Activated CD4-positive, CD25-positive, alpha-beta regulatory T cell treated with anti-CD3 and anti-CD28 coated beads, Interleukin-2, amount 50 U/mL, for 72 hours (primary cell): ENCODE data around the gene JAK1.

Experiments used
- DNase-seq: peaks from one replicate; pipeline ENCODE4 v3.0.0; 2021

Gene JAK1

DNA sequence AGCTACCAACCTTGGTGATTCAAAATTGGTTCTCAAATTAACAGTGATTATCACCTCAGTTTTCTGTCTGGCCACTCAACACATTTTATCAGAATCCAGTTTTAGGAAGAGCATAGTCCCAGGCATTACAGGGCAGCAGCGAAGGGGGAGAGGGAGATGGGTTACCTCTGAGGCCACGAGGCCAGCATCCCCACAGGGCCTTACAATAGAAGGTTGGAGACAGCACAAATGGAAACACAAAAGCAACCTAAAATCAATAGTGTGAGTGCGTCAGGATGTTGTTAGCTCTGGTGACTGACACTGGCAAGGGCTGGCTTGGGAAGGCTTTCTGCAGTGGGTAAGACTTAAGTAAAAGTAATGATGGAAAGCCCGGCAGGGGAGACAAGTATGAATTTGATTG lies 79.5 kb downstream of the JAK1 start:
- DNase-seq, result no peak

DNA sequence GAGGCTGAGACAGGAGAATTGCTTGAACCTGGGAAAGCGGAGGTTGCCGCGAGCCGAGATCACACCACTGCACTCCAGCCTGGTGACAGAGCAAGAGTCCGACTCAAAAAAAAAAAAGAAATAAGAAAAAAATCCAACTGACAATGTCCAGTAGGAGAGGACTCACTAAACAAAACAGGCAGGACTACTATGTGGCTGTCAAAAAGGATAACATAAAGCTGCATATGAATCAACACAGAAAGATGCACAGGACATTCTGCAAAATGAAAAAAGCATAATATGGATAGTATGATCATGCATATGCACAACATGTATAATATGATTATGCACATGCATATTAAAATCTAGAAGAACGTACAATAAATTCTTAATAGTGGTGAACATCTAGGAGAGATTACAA lies 80.7 kb downstream of the JAK1 start:
- no peak for DNase-seq

DNA sequence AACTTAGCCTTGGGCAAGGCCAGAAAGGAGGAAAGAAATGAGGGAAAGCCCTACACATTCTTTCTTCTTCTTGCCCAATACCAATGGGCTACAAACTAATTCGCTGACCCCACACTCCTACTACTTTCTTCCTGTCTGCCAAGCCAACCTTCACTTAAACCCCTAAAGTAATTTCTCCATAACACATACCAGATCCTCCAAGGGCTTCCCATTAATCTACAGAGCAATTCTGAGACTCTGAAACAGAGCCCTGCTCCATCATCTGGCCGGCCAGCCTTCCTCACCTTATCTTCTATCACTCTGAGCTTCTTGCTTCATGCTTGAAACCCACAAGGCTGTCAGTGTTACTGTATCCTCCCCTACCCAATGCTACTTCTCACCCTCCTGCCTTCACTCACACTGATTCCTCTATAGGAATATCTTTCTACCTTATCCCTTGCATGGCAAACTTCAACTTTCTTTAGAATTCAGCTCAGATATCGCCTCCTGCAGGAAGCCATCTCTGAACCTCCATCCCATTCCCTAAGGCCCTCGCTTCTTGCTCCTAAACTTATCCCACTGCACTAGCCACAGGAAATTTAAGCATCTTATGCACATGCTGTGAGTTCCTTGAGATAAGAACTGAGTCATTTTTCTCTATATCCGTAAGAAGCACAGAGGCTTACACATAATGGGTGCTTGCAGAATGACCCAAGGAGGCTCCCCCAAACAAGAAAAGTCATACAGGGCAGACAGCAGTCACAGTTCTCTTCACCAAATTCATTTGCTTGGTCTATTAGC lies 81.9 kb downstream of the JAK1 start:
- no peak for DNase-seq

DNA sequence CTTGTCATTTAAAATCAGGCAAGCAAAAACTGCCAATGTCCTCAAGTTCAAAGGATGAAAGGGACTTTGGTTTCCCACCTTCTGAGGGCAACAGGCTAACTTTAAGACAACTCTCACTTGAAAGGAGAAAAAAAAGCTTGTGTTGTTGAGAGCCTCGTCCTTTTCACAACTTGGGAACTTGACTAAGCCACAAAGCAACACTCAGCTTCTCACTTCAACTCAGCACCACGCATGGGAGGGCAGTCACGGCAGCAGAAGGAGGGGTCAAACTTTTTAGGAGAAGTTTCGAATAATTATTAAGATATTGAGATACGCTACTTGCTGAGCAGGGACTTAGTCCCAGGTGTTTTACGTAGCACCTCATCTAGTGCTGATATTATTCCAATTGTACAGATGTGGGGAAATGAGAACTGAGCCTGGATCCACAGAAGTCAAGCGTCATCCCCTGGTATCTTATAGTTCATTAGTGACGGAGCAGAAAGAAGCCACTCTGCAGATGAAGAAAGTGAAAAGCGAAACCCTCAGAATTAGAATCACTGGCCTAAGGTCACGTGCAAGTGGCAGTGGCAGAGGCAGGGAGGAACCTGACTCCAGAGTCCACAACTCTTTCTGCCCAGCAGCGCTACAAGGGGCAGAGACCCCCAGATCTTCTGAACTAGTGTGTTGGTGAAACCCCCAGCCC lies 83.6 kb downstream of the JAK1 start:
- no peak for DNase-seq

DNA sequence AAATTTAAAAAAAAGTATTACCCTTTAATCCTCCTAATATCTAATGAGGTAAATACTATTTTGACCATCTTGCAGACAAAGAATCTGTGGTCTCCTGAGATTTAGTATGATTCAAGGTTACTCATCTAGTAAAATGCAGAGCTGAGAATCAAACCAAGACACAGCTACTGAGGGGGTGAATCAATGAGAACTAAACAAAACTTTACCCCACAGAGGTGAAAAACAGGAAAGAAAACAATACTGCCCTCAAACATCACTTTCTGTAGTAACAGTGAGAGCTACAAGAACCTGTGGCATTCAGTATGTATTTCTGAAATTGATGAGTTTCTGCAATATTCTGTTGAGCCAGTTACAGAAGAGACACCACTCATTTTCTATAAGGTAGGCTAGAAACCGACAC lies 85.1 kb downstream of the JAK1 start:
- DNase-seq, result no peak

DNA sequence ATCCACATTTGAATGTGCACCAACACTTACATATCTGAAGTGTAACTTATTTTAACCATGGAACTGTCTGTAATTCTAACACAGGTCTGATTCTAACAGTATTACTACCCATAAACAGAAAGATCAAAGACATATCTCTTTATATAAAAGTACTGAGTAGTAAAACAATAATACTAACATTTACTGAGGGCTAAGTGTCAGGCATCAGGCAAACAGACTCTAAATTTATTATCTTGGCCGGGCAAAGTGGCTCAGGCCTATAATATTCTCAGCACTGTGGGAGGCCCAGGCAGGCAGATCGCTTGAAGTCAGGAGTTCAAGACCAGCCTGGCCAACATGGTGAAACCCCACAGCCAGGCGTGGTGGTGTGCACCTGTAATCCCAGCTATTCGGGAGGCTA lies 85.9 kb downstream of the JAK1 start:
- DNase-seq, result no peak

DNA sequence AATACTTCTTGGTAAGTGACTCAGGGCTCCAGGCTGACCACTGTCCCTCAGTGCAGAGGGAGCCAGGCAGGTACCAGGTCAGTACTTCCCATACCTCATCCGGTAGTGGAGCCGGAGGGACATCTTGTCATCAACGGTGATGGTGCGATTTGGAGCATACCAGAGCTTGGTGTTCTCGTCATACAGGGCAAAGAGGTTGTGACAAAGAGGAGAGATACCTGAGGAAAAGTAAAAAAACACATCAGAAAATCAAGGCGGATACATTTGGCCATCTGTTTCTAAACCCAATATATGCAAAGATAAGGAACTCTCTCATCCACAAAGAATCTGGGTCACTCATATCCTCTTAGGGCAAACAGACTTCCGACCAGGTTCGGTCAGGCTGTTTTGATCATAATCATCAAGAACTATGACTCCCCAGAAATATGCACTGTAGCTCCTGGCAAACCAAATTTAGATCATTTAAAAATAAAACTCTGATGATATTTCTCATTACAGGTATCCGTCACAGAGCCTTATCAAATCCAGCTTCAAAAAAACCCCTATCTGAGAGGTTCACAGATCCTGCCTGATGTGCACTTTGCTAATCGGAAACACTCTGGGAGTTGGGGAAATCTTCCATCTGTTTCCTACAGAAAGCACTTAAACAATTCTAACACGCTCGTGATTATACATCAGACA lies 87.3 kb downstream of the JAK1 start:
- DNase-seq, result no peak

DNA sequence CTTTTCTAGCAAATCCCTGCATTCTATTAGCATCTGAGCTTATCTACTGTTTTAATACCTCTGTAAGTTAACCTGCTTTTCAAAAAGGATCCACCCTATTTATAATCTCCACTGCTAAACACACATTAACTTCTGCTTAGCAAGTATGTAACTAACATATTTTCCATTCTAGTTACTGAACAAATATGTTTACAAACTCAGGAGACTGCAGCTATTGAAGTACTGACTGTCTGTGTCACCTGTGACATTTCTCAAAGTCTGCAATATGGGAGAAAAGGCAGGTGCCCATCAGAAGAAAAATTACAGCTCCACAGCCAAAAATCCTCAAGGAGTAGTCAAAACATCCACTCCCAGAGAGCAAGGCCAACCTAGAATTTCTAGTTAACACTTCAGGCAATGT lies 88.3 kb downstream of the JAK1 start:
- DNase-seq, result no peak

DNA sequence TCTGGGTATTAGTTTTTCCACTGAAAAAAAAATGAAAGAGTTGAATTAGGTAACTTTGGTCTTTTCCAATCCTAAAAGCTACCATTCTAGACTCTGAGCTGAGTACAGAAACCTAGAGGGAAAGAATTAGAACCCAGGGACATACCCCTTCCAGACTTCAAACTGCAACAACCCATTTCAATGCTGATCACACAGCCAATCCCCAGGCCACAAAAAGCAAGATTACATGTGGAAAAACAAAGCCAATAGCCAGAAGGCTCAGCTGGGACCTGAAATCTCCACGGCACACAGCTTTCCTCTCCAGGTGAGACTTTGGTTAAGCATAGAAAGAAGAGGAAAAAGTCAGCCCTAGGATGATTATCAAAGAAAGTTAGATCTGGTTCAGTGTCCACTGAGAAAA lies 88.8 kb downstream of the JAK1 start:
- DNase-seq, result no peak

DNA sequence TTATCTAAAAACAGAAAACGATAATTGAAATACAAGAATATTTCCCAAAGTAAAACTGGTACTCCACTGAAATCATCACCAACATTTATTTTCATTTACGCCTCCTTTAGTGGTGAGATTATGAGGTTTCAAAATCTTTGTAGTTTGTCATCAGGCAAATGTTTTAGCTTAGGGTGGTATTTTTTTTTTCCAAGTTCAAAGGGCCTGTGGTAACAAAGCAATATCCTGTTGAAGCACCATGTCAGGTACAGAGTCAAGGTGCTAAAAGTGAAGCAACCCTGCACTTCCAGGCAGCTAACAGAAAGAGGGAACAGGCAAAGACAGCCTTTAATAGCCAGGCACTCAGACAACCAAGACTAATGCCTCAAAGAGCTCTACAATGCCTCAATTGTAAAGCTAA lies 89.2 kb downstream of the JAK1 start:
- DNase-seq, result no peak

DNA sequence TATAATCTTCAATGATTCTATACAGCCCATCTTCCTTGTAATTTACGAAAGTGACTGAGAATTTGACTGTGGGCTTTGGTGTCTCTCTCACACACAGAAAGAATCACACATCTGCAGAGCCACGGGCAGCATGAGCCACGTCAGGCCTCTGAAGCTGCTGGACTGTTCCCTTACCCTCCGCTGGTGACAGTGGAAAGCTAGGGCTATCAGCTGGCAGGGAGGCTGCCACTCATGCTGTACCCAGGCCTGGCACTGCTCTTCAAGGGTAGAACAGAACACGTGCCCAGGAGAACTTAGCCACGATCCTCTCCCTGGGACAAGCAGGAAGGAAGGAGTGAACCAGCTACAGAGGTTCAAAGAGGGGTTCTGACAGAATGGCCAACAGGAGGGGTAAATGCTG lies 90.7 kb downstream of the JAK1 start:
- DNase-seq, result no peak

DNA sequence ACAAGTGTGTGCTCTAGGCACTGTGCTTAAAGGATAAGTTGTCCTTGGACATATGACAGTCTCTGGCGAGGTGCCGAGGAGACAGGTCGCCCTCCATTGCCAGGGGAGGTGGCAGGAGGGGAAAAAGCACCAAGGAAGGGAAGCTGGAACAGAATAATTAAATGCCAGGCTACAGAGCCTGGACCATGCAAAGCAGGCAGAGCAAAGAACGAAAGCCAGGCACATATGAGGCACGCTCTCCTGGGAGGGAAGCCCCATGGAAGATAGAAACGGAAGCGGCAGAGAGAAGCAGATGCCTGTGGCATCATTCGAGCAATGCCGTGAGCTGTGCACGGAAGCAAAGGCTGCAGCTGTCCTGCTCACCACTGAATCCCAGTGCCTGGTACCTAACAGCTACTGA lies 91.2 kb downstream of the JAK1 start:
- DNase-seq, result no peak

DNA sequence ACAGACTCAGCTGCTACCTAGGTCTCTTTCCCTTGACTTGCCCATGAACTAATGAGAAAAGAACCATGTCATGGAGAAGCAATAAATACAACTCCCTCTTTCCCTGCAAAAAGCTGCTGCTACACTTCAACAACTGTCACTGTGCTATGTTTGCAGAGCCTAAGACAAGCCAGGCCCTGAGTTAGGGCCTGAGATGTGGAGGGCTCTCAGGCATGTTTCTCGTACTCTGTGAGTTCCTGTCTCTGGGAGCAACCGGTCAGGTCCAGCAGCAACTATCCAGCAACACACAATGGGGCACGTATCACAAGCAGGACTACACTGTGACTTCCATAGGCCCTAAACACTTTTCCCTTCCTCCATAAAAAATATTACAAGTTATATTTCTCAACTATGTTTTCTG lies 91.7 kb downstream of the JAK1 start:
- no peak for DNase-seq

DNA sequence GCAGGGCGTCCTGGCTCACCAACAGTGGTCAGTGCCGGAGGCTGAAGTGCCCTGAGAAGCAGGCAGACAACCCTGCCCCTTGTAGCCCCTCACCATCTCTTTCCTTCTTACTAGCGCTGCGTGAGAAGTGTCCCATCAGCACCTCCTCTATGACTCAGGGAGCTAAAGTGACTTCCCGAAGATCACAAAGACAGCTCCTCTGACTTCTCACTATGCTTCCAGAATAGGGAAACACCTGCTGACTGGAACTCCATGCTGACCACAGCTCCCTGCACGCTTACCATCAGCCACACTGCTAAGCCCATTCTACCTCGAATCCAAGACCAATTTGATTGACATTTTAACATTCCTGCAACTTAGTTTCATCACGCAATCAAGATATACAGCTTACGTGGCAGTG lies 92.8 kb downstream of the JAK1 start:
- DNase-seq, result no peak

DNA sequence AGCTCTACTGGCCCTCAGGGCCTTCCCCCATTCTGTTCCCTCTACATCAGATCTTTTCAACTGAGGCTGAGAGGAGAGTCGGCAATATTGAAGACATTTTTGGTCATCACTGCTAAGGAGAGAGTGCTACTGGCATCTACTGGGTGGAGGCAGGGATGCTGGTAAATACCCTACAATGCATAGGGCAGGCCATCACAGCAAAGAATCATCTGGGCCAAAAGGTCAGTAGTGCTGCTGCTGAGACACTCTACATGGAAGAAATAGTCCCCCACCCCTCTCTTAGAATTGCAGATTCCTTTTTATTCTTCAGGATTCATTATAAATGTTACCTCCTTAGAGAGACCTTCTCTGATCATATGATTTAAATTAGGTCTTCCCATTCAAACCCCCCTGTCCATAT lies 94.3 kb downstream of the JAK1 start:
- no peak for DNase-seq

DNA sequence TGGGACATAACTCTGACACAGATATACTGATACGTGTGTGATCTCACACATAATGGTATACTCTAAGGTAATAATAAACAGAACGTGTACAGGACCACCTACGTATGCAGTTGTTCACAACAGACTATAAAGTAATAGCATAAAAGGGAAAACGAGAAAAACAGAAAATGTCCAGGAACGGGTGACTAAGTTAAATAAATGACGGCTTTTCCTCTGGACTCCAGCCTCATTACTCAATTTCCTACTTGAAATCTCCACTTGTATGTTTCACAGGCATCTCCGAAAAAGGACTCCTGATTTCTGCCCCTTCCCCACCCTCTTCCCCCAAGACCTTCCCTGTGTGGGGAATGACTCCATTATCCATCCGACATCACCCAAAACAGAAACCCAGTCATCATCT lies 95.1 kb downstream of the JAK1 start:
- no peak for DNase-seq

DNA sequence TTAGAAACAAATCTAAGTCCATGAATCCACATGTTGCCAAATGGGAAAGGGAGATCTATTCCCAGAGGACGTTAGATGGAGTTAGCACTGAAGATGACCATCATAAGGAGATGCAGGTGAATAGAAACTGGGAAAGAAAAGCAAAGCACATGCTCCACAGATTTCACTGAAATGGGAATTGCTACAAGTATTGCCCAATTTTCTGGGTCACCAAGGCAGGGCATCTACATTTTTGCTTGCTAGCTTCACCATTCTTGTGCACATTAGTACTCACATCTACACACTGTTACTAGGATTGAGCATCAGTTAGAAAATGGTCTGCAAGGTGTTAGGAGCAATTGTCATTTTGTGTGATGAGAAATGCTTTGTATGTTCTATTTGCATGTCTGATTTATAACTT lies 99.1 kb downstream of the JAK1 start:
- no peak for DNase-seq

DNA sequence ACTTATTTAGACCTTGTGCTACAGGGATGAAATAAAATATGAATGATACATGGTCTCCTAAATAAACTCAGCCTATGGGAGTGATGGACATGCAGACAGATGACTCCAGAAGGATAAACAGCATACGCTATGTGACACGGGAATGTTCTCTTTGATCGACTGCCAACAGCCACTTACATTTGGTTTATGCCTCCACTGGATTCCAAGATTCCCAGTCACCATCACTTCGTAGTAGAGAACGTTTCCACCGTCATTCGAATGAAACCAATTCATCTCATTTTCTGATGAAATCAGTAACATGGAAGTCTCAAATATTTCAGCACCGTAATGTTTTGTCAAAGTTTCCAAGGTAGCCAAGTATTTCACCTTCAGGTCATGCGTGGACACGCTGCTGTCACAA lies 99.7 kb downstream of the JAK1 start:
- DNase-seq, result no peak

DNA sequence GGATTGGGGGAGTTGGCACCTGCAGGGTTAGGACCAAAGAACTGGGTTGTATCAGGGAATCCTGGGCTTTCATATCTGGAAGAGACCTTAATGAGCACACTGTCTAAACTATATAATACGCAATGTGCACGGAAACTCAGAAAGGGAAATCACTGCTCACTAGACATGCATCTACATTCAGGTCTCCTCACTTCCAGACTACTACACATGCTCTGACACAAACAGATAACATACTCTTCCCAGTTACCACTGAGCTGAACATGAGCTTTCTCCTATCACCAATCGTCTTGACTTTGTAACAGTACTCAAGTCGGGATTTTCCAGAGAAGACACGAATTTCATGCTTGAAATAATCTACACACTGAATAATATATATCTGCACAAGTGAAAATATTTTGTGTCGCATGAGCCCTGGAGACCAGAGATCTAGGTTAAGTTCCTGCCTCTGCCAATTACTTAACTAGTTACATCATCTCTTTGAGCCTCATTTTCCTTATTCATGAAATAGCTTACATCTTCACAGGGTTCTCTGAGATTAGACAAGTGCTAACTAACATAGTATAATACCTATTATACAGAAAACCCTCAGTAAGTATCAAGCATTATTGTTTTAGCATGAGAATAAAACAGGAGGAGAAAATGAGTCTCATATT lies 101.1 kb downstream of the JAK1 start:
- DNase-seq, result no peak

DNA sequence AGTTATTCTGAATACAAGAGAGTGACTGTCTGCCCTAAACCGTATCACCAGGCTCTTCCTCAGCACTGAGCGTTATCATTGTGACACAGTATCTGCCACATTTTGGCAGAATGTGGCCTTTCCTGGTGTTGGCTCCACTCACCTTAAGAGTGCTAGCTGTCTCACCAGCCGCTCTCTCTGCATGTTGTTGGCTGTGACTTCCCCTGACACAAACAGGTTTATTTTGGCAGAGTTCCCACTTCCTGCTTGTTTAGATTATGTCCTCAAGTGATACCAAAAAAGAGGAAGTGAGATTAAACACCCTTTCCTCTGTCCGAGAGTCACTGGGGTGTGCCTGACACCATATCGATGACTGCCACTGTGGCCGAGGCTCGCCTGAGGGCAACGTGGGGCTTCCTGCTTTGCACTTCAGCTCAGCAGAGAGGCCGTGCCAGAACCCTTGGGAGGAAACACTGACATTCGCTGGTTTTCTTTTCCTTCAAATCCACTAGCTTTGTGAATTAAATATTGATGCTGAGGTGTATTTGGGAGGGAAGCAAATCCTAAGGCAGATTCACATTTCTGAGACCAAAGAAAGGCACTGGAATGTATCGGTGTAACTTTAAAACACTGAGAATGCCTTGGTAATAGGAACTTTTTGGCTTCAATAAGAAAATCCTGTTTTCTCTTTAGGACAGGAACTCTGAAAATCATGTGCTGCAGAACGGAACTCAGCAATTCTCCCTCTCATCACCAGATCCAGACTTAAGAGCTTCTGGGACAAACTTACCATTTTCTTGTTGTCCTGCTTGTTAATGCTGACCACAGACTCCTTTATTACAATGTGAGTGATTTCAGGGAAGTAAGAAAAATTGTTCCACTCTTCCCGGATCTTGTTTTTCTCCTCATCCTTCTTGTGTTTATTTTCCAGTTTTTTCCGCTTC lies 102.1 kb downstream of the JAK1 start:
- DNase-seq, result no peak

DNA sequence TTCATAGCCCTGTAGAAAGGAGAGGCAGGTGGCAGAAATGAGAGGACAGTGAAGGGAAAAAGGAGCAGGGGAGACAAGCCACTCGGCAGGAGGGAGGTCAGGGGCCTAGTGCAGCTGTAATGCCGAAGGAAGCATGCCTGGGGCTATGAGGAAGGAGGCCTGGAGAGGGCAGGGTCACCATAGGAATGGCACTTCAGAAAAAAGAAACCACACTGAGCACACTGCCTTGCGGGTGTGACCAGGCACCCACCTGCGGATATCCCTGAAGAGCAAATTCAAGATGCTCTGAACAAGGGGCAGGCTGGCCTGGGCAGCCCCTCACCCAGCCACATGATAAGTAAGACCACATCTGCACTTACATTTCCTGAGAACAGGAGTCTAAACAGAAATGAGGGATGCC lies 104.7 kb downstream of the JAK1 start:
- no peak for DNase-seq

DNA sequence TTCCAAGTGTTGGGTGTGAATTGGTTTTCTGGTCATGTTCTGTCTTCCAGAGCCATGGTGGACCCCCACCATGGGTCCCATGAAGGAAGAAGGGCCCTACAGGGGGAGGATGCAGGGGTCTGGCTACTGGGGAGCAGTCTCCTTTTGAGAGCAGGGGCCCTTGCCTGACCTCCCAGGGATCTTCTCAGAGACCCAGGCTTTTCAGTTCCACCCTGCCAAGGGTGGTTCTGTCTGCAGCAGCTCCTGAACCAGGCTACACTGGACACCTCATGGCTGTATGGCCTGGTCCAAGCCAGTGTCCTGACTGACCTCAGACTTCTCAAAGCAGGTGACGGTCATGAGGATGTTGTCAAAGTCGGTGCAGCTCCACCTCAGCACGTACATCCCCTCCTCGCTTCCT lies 109.0 kb downstream of the JAK1 start:
- no peak for DNase-seq

DNA sequence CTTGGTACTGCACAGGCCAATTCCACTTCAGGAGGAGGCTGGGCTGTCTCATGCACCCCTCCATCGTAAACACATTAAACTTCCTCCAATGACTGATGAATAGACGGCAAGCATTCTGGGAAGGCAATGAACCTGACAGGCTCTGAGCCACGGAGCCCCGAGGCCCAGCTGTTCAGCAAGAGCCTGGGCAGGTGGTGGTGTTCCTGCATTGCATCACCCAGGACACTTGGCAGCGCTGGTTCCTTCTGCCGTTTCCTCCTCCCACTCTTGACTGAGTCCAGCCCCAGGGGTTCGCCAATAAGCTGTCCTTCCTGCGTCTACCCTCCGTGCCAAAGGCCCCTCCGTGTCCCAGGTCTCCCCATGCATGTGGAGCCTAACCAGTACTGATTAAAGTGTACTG lies 109.8 kb downstream of the JAK1 start:
- DNase-seq, result no peak
